Stimulated activated CD4-positive, alpha-beta T cell treated with anti-CD3 and anti-CD28 coated beads, Interleukin-4, amount 100 ng/mL, for 24 hours (primary cell): ENCODE measurements around the gene NTRK3.

Source experiments
- DNase-seq: peaks from one replicate; pipeline ENCODE4 v3.0.0-alpha.2; 2020

NTRK3 gene

GRCh38 chr15:87929841-87930240, 326.7 kb downstream of the NTRK3 start:
- DNase-seq: no peak

- no peak for DNase-seq
Observed at GRCh38 chr15:87924433-87924832, 332.1 kb downstream of the NTRK3 start.

GRCh38 chr15:87919064-87919463, 337.5 kb downstream of the NTRK3 start:
- DNase-seq: no peak

- DNase-seq: no peak
Observed at GRCh38 chr15:87917480-87917879, 339.1 kb downstream of the NTRK3 start.

GRCh38 chr15:87916208-87916607, 340.3 kb downstream of the NTRK3 start:
- no peak for DNase-seq

- no peak for DNase-seq
Observed at GRCh38 chr15:87910301-87910700, 346.2 kb downstream of the NTRK3 start.

- no peak for DNase-seq
Observed at GRCh38 chr15:87907676-87908446, 348.7 kb downstream of the NTRK3 start.

- no peak for DNase-seq
Observed at GRCh38 chr15:87906444-87906843, 350.1 kb downstream of the NTRK3 start.

GRCh38 chr15:87902772-87903426, 353.6 kb downstream of the NTRK3 start:
- no peak for DNase-seq

- no peak for DNase-seq
Observed at GRCh38 chr15:87901926-87902690, 354.4 kb downstream of the NTRK3 start.

GRCh38 chr15:87901008-87901407, 355.5 kb downstream of the NTRK3 start:
- DNase-seq: no peak

GRCh38 chr15:87896936-87897335, 359.6 kb downstream of the NTRK3 start:
- DNase-seq: no peak

- DNase-seq: no peak
Observed at GRCh38 chr15:87887177-87887576, 369.4 kb downstream of the NTRK3 start.

GRCh38 chr15:87881026-87881425, 375.5 kb downstream of the NTRK3 start:
- no peak for DNase-seq

- no peak for DNase-seq
Observed at GRCh38 chr15:87877822-87878542, 378.6 kb downstream of the NTRK3 start.

GRCh38 chr15:87877114-87877810, 379.3 kb downstream of the NTRK3 start:
- no peak for DNase-seq

- DNase-seq: no peak
Observed at GRCh38 chr15:87874896-87875711, 381.4 kb downstream of the NTRK3 start.

GRCh38 chr15:87873516-87873915, 383.0 kb downstream of the NTRK3 start:
- no peak for DNase-seq

GRCh38 chr15:87871731-87872320, 384.7 kb downstream of the NTRK3 start:
- no peak for DNase-seq

GRCh38 chr15:87871258-87871681, 385.3 kb downstream of the NTRK3 start:
- DNase-seq: no peak

GRCh38 chr15:87866961-87867360, 389.6 kb downstream of the NTRK3 start:
- DNase-seq: no peak
